Activated CD4-positive, alpha-beta T cell treated with anti-CD3 and anti-CD28 coated beads for 1 hour (primary cell): ENCODE measurements around the gene SETX.

Source experiments
- DNase-seq: peaks from one replicate; pipeline ENCODE4 v3.0.0-alpha.2; 2020

SETX gene

GRCh38 chr9:132239999-132240840 is 114.6 kb downstream of the SETX start:
- no peak for DNase-seq

GRCh38 chr9:132239518-132239917 is 115.3 kb downstream of the SETX start:
- DNase-seq = no peak

GRCh38 chr9:132238992-132239391 is 115.8 kb downstream of the SETX start:
- DNase-seq = no peak

DNA sequence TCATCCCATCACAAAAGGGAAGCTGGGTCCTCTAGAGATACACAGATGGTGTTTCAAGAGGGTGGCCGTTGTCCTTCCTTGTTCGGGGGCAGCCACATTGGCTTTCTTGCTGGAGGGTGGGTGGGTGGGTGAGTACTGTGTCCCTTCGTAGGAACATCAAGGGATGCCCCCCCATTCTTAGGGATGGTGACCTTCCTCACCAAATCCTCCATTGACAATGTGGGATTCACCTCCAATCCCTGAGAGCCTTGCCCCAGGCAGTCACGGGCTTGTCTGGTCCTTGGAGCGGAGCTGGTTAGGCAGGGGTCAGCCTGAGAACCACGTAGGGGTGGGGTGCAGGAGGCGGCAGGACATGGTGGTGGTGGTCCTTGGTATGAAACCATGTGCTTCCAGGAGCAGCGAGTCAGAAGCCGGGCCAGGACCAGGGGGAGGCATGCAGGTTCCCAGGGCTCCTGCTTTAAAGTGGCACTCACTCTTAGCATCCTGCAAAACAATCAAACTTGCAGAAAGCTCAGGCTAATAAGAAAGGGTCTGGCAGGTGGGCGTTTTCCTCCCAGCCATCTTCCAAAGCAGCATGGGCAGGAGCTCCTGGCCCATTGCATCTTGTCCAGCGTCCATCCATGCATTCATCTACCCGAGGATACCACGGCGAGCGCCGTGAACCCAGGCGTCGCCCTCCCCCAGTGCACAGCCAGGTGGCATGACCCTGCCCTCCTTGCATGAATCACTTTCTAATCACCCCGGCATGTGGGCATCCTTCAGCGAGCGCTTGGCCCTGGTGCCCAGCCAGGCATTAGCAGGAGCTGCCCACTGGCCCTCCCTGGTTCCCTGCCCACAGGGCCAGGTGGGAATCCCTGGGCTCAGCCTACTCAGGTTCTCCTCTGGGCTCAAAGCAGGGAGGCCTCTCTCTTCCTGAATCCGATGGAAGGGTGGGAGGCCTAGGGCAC is 116.5 kb downstream of the SETX start:
- no peak for DNase-seq

DNA sequence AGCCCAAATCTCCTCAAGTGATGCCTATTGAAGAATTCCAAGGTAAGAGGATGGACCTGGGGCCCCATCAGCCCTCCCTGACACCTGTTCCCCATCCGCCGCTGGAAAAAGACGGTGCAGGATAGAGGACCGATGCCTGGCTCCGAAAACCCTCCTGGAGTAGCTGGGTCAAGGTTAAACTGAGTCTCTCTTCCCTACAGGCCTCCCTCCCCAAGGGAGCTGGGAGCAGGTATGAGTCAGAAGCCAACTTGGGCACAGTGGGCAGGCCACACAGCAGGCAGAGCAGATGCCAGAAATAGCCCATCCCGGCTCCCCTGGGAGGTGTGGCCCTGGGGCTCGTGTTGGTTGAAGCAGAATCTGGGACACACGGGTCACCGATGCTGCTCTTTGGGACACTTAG is 117.3 kb downstream of the SETX start:
- no peak for DNase-seq

- DNase-seq = no peak
Measured at GRCh38 chr9:132236662-132237311, 118.0 kb downstream of the SETX start.

DNA sequence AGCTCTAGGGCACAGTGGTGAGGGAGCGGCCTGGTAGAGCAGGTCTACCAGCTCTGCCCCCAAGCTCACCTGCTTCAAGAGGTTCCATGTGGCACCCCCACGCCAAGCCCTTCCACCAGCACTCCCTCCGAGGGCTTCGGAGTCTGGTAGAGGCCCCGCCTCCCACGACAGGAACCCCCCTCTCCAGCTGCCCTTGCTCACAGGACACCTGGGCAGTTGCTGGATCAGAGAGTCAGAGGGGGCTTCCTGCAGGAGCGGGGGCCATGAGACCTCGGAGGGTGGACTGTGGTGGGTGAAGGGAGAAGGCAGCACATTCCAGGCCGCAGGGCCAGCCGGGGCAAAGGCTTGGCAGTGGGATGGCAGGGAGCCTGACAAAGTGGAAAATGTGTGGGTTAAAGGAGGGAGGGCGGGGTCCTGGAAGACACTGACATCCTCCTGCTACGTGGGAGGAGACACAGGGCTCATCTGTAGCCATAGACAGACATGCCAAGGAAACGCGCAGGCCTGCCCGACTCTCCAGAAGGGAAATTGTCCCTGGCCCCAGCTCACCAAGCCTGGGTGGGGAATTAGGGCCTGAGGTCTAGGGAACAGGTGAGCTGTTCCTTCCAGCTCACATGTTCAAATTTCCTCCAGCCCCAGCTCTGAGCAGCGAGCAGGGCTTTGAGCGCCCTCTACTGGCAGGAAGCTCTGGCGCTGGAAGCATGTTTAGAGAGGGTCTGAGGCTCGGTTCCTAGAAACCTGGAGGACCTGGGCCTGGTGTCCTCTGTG is 118.7 kb downstream of the SETX start:
- DNase-seq = peak; percentile 70

DNA sequence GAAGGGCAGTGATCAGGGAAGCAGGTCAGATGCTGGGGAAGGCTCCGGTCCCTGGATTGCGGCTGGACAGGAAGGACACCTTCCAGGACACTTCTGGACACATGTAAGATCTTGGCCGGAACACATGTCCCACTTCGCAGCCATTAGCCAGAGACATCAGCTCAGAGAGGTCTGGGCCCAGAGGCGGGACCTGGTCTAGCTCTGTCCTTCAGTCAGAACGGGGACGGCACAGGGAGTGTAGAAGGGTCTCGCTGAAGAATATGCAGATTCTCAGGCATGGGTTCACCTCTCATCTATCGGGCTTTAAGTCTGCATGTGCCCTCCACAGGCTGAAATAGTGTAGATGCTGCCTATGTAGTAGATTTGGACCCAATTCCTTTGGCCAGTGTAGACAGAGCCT is 119.7 kb downstream of the SETX start:
- no peak for DNase-seq

DNA sequence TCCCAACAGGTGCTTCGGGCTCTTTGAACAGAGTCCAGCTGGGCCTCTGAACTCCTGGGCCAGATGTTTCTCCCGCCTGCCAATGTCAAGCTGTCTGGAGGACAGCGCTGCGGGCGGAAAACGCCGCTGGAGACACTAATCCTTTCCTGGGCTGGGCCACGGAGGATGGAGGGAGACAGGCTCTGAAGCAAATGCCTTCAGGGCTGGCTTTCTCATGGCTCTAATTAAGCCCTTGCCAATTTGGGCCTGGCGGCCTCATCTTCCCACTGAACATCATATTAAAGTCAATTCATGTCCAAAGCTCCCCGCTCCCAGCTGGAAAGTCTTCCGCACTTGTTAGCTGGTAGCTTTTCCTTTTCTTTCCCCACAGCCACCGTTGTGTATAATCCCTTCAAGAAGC is 120.3 kb downstream of the SETX start:
- no peak for DNase-seq

DNA sequence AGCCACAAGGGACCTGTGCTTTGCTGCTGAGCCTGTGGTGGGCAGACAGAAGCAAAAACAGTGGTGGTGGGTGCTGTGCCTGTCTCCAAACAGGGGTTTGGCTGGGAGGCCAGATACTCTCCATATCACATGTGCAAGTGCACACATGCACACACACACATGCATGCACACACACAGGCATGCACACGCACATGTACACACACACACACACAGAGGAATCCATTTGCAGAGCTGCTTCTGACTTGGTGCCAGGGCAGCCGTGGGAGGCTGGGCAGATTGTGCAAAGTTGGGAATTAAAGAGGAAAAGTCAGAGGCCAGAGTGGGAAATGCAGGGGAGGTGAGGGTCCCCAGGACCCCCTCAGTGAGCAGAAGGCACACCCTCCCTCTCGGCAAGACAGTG is 121.6 kb downstream of the SETX start:
- DNase-seq = no peak

DNA sequence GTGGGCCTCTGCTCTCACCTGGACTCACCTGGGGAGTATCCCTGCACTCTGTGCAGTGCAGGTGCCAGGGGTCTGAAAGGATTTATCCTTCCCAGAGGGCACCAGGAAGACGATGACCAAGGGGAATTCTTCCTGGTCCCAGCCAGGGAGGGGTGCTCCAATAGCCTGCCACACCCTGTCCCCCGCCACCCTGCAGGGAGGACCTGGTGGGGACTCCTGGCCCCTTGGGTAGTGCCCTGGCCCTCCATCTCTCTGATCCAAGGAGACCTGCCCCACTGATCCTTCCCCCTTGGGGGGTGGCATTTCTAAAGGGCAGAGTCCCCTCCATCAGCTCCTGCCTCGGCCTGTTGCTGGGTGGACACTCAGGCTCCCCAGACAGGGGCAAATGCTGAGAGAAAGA is 122.3 kb downstream of the SETX start:
- DNase-seq = no peak

DNA sequence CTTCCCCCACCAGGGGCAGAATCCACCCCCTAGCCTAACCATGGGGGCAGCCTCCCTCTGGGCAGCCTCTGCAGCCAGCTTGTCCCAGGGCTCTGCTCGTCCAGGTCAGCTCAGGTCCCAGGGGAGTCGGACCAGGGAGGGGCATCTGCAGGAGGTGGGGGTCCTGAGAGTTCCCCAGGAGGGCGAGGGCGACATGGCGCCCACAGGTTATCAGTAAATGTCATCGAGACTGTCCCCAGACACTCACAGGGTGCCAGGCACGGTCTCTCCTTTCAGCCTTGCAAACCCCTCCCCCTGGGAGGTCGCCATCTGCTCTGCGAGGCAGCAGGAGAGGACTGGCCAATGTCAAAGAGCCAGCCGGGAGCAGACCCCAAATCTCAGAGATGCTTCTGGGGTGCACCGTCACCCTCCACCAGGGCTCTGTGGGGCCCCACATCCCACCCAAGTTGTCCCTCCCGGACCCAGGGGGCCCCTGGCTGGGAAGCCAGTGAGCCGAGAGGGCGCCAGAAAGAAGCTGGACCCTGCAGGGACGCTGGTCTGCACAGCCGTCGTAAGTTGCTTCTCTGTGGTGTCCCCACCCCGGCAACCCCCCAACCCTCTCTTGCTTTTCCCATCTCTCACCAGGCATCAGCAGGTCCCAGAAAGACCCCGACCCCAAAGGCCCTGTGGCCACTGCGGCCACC is 123.6 kb downstream of the SETX start:
- no peak for DNase-seq

- no peak for DNase-seq
Measured at GRCh38 chr9:132230605-132231004, 124.2 kb downstream of the SETX start.

- no peak for DNase-seq
Measured at GRCh38 chr9:132228062-132228461, 126.7 kb downstream of the SETX start.

GRCh38 chr9:132226571-132227430 is 128.0 kb downstream of the SETX start:
- DNase-seq = no peak

DNA sequence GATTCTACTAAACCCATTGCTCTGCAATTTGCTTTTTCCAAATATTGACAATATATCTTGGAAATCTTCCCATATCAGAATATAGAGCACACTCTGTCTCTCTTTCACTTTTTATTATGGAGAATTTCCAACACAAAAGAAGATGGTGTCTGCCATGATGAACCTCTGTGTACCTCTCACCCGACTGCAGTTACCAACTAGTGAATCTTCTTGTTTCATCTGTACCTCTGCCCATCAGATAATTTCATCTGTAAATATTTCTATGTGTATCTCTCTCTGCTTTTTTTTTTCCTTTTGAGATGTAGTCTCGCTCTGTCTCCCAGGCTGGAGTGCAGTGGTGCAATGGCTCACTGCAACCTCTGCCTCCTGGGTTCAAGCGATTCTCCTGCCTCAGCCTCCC is 130.1 kb downstream of the SETX start:
- no peak for DNase-seq

DNA sequence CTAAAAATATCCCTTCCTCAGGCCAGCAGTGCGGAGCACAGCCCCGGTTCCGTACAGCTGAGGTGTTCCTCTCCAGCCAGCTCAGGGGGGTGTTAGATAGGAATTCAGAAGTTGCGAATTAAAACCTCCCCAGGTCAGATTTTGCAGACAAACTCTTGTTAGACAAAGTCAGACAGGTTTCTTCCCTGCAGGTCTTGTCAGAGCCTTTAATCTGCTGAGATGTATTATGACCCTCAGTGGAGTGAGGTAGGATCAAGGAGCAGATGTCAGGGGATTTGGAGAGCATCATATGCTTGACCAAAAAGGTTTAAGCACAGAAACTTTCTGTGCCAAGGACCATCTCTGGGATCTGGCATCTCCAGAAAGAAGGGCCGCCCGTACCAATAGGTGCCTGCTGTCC is 132.8 kb downstream of the SETX start:
- no peak for DNase-seq

GRCh38 chr9:132218208-132218607 is 136.6 kb downstream of the SETX start:
- DNase-seq = no peak

GRCh38 chr9:132216861-132217619 is 137.7 kb downstream of the SETX start:
- no peak for DNase-seq

DNA sequence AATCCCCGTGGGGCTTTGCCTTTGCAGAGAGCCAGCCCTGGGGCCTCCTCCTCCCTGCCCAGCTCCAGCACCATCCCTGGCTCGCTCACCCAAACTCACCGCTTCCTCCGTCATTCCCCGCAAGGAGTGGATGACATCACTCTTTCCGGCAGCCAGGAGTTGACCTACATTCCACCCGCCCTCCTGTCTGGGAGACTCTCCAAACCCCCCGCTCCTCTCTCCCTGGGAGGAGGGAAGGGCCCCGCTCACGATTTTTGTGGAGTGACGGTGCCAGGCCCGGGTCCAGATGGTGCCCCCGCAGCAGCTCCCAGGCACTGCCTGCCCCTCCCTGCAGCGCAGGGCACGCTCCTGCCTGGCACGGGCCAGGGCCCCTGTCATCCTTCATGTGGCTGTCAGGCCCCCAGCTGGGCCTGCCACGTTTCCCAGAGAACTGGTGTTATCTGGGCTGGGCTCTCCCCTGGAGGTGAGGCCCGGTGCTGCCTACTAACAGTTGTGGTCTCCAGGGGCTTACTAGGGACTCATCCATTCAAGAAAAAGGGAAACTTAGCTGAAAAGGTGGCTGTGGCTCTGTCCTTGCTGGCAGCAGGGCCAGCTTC is 140.7 kb downstream of the SETX start:
- no peak for DNase-seq
